ENCODE results near the gene MCF2L. TPM values are rescaled to one million over a fixed set of nuclear protein-coding genes. Genes with fewer than 3 reads are reported as not detected.

The MCF2L gene
- total and polyA plus RNA-seq, 2 experiments from 2014 or later = 27.6 to 38.6 TPM

DNA sequence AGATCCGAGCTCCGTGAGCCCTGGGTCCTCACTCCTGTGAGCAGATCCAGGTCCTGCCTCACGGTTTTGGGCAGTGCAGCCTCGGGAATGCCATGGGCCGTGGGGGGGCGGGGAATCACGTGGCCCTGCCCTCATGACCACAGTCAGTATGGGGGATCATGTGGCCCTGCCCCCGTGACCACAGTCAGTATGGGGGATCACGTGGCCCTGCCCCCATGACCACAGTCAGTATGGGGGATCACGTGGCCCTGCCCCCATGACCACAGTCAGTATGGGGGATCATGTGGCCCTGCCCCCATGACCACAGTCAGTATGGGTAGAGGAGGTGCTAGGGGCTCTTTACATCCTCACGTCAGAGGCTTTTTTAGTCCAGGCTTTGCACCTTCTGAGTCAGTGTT lies 72.3 kb downstream of the MCF2L start:
- H3K9me3 ChIP-seq (ENCODE audit: low read depth) = no peaks in the 10 kb centered on the region
- TF ChIP-seq, protein P1, sequence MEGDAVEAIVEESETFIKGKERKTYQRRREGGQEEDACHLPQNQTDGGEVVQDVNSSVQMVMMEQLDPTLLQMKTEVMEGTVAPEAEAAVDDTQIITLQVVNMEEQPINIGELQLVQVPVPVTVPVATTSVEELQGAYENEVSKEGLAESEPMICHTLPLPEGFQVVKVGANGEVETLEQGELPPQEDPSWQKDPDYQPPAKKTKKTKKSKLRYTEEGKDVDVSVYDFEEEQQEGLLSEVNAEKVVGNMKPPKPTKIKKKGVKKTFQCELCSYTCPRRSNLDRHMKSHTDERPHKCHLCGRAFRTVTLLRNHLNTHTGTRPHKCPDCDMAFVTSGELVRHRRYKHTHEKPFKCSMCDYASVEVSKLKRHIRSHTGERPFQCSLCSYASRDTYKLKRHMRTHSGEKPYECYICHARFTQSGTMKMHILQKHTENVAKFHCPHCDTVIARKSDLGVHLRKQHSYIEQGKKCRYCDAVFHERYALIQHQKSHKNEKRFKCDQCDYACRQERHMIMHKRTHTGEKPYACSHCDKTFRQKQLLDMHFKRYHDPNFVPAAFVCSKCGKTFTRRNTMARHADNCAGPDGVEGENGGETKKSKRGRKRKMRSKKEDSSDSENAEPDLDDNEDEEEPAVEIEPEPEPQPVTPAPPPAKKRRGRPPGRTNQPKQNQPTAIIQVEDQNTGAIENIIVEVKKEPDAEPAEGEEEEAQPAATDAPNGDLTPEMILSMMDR (IDR thresholded peaks at IDR 0.05; ENCODE audit: low read depth, low read length) = no peak
- H3K36me3 ChIP-seq = no peaks in the 10 kb centered on the region
- H3K4me3 ChIP-seq = no peak overlapping the region
- no peak overlapping the region for H3K27ac ChIP-seq
- DNase-seq (ENCODE audit: low read depth in 1 of 2, low spot score in 1 of 2) = no peak
- peaks cover 14% of the 10 kb centered on the region for H3K27me3 ChIP-seq
- no peaks in the 10 kb centered on the region for H3K4me1 ChIP-seq (ENCODE audit: low read depth)

DNA sequence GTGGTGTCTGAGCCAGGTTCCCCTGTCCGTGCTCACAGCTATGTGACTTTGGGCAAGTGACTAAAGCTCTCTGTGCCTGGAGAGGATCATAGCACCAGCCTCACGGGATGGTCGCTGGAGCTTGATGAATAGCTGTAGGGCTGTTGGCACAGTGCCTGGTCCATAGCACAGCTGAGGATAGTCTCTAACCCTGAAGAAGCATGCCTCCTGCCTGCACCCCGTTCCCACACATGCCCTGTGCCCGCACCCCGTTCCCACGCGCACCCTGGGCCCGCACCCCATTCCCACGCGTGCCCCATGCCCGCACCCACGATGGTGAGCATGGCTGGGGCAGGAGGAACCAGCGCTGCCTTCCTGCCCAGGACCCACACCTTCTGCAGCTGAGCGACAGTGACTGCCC lies 72.9 kb downstream of the MCF2L start:
- TF ChIP-seq, protein P1 (IDR thresholded peaks at IDR 0.05; ENCODE audit: low read depth, low read length) = no peak
- no peak for DNase-seq (ENCODE audit: low read depth in 1 of 2, low spot score in 1 of 2)
- Histone ChIP-seq H3K27ac (no peak overlapping the region), H3K9me3 (ENCODE audit: low read depth) (no peaks in the 10 kb centered on the region), H3K36me3 (no peaks in the 10 kb centered on the region), H3K4me1 (ENCODE audit: low read depth) (no peaks in the 10 kb centered on the region), H3K27me3 (peaks cover 14% of the 10 kb centered on the region), H3K4me3 (no peak overlapping the region)

DNA sequence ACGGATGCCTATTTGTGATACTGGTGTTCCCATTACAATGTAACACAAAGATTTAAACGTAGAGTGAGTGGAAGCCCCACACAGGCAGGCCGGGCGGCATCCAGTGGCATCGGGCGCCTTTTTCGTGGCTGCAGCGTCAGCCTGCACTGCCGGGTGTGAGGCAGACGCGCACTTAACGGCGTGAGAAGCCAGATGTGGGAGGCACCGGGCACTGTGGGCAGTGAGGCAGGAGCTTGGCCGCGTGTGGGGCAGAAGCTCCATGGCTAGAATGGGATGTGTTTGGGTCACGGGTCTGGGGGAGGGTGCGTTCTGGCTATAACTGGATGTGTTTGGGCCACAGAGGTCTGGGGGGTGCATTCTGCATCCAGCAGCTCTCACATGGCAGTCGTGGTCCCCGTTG lies 73.4 kb downstream of the MCF2L start:
- TF ChIP-seq, protein P1 (IDR thresholded peaks at IDR 0.05; ENCODE audit: low read depth, low read length) = no peak
- no peaks in the 10 kb centered on the region for H3K9me3 ChIP-seq (ENCODE audit: low read depth)
- no peaks in the 10 kb centered on the region for H3K36me3 ChIP-seq
- H3K27ac ChIP-seq = no peak overlapping the region
- peaks cover 14% of the 10 kb centered on the region for H3K27me3 ChIP-seq
- DNase-seq (ENCODE audit: low read depth in 1 of 2, low spot score in 1 of 2) = no peak
- no peaks in the 10 kb centered on the region for H3K4me1 ChIP-seq (ENCODE audit: low read depth)
- no peak overlapping the region for H3K4me3 ChIP-seq

DNA sequence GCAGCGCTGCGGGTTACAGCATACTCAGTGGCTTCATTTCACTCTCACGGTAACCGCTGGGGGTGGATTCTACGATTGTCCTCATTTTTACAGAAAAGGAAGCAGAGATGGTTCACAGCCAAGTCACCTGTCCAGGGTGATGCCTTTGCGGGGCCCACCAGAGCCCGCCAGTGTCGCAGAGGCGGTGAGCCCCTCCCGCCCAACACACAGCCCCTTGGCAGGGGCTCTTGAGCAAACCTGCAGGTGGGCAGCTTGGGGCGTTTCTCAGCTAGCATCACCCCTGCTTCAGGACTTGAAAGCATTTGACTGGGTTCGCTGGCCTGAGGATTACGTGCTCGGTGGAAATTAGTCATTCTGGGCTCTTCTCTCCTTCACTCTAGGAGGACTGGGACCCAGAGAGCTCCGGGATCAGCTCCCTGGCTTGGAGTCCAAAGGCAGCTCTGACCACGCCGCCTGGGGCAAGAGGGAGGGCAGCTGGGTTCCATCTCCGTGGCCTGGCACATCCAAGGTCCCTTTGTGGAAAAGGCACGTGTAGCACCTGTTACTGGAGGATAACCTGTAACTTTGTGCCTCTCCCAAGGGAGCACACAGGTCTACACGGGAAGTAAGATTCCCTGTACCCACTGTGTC lies 74.1 kb downstream of the MCF2L start:
- TF ChIP-seq, protein P1 (IDR thresholded peaks at IDR 0.05; ENCODE audit: low read depth, low read length) = no peak
- no peak overlapping the region for H3K4me3 ChIP-seq

DNA sequence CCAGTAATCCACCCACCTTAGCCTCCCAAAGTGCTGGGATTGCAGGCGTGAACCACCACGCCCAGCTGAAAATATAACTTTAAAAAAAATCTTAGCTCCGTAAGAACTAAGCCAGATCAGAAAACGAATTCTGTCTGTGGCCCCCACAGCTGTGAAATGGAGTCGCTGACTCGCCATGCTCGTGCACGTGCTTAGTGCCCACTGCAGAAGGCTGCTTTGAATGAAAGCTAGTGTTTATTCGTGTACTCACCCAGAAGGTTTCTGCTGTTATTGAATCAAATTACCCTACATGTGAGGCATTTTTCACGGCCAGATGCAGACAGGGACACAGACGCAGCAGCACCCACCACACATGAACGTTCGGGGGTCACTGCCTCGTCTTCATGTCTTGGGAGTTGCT lies 74.9 kb downstream of the MCF2L start:
- no peaks in the 10 kb centered on the region for H3K4me1 ChIP-seq (ENCODE audit: low read depth)
- TF ChIP-seq, protein P1 (IDR thresholded peaks at IDR 0.05; ENCODE audit: low read depth, low read length) = no peak
- DNase-seq (ENCODE audit: low read depth in 1 of 2, low spot score in 1 of 2) = no peak
- H3K9me3 ChIP-seq (ENCODE audit: low read depth) = no peaks in the 10 kb centered on the region
- H3K27me3 ChIP-seq = peaks cover 14% of the 10 kb centered on the region
- no peak overlapping the region for H3K27ac ChIP-seq
- no peaks in the 10 kb centered on the region for H3K36me3 ChIP-seq
- H3K4me3 ChIP-seq = no peak overlapping the region

More for the DNA sequence above, 74.1 kb downstream of the MCF2L start:
- no peak for DNase-seq (ENCODE audit: low read depth in 1 of 2, low spot score in 1 of 2)
- H3K4me1 ChIP-seq (ENCODE audit: low read depth) = no peaks in the 10 kb centered on the region
- H3K36me3 ChIP-seq = no peaks in the 10 kb centered on the region
- H3K27ac ChIP-seq = no peak overlapping the region
- H3K9me3 ChIP-seq (ENCODE audit: low read depth) = no peaks in the 10 kb centered on the region
- H3K27me3 ChIP-seq = peaks cover 14% of the 10 kb centered on the region
